Natural killer cell treated with Interleukin-12 subunit alpha and Interleukin-12 subunit beta and Interleukin-15 and Interleukin-18, amount 100 ng/mL, for 72 hours (primary cell): ENCODE measurements around the gene FHIP2A. TPM values are rescaled to one million over a fixed set of nuclear protein-coding genes. Genes with fewer than 3 reads are reported as not detected.
A peak's percentile ranks its signal among the peaks of the same experiment; 100 is the strongest.
"Not testable (repeated sequence)": the region's sequence is repeated elsewhere in the genome, so short reads cannot be mapped to it uniquely, and the experiment has no call there.

Experiments
- ATAC-seq, 2 donors: fragments of 150-1000 bp; cut with Tn5 transposase in 1 of 2; sonication (Bioruptor Pico), chemical (Tn5 transposase) in 1 of 2; 2 replicates each; pipeline ENCODE4 v1.10.0; 2021
- DNase-seq: peaks from one replicate; pipeline ENCODE4 v3.0.0; 2022; ENCODE audit warnings: low spot score
- H3K27ac Mint-ChIP-seq, 2 donors: 1 replicate in 1 of 2; 2 replicates in 1 of 2; pipeline ENCODE4 v1.8.0; 2022; ENCODE audit warnings: mixed read lengths in 2 of 2, mild to moderate bottlenecking in 1 of 2, moderate library complexity in 1 of 2
- H3K27me3 Mint-ChIP-seq, 2 donors: 1 replicate in 1 of 2; 2 replicates in 1 of 2; pipeline ENCODE4 v1.8.0; 2022; ENCODE audit warnings: mixed read lengths in 2 of 2
- H3K36me3 Mint-ChIP-seq: one replicate; pipeline ENCODE4 v1.8.0; 2022; ENCODE audit warnings: mixed read lengths
- H3K4me1 Mint-ChIP-seq, 2 donors: 1 replicate in 1 of 2; 2 replicates in 1 of 2; pipeline ENCODE4 v1.8.0; 2022; ENCODE audit warnings: low read depth in 2 of 2, mixed read lengths in 2 of 2, mild to moderate bottlenecking in 1 of 2
- H3K4me3 Mint-ChIP-seq: one replicate; pipeline ENCODE4 v1.8.0; 2022; ENCODE audit warnings: mixed read lengths
- H3K9me3 Mint-ChIP-seq: 2 replicates; pipeline ENCODE4 v1.8.0; 2022; ENCODE audit warnings: mixed read lengths
- total RNA-seq, 2 donors: library from RNA; stranded (reverse); gene quantifications; one replicate each; pipeline ENCODE4 v1.2.3, GENCODE V29; 2022

FHIP2A gene
- 10 to 100 TPM; 16.4 to 23.9 TPM for total RNA-seq

GRCh38 chr10:114821293-114821914 is at the start of gene FHIP2A:
TSS of gene FHIP2A (plus strand) at chr10:114821780. CDS start at chr10:114822079, 299 bp downstream.
- peaks cover 3% of the 10 kb centered on the region for H3K36me3 Mint-ChIP-seq
- peak; percentile 88 for DNase-seq
- peak; percentile 94 to 97 for ATAC-seq
- peaks cover 25 to 37% of the 10 kb centered on the region in 2 donors for H3K4me1 Mint-ChIP-seq
- peak within 1 kb of the TSS; percentile 87 to 99 for H3K27ac Mint-ChIP-seq
- peak within 1 kb of the TSS; percentile 86 for H3K4me3 Mint-ChIP-seq
- no peaks in the 10 kb centered on the region for H3K9me3 Mint-ChIP-seq
- H3K27me3 Mint-ChIP-seq: peaks cover 6 to 7% of the 10 kb centered on the region in 2 donors

GRCh38 chr10:114772496-114773196 is 48.9 kb upstream of the FHIP2A start:
- Mint-ChIP-seq H3K9me3 (no peaks in the 10 kb centered on the region), H3K4me1 (no peaks in the 10 kb centered on the region), H3K36me3 (no peaks in the 10 kb centered on the region), H3K27me3 (peaks cover 10 to 23% of the 10 kb centered on the region in 2 donors), H3K4me3 (no peak overlapping the region), H3K27ac (no peak overlapping the region)
- ATAC-seq (no peak), DNase-seq (no peak)

DNA sequence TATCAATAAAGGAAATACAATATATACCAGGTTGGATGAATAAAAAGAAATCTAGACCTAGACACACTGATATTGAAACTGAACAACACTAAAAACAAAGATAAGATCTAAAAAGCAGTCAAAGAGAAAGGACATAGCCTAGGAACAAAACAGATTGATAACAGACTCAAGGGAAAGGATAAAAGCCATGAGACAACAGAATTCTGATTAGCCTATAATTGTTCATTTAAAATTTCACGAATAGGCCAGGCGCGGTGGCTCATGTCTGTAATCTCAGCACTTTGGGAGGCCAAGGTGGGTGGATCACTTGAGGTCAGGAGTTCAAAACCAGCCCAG is 48.4 kb upstream of the FHIP2A start:
- ATAC-seq (no peak), DNase-seq (no peak)
- Mint-ChIP-seq H3K27me3 (peaks cover 10 to 26% of the 10 kb centered on the region in 2 donors), H3K36me3 (no peaks in the 10 kb centered on the region), H3K27ac (no peak overlapping the region), H3K9me3 (no peaks in the 10 kb centered on the region), H3K4me3 (no peak overlapping the region), H3K4me1 (no peaks in the 10 kb centered on the region)

- not testable (repeated sequence) for H3K27ac Mint-ChIP-seq, DNase-seq, H3K36me3 Mint-ChIP-seq, H3K9me3 Mint-ChIP-seq, H3K4me1 Mint-ChIP-seq, H3K4me3 Mint-ChIP-seq, ATAC-seq
- H3K27me3 Mint-ChIP-seq: peaks cover 10 to 26% of the 10 kb centered on the region in 2 donors
Observed at GRCh38 chr10:114775082-114775481, 46.5 kb upstream of the FHIP2A start.

DNA sequence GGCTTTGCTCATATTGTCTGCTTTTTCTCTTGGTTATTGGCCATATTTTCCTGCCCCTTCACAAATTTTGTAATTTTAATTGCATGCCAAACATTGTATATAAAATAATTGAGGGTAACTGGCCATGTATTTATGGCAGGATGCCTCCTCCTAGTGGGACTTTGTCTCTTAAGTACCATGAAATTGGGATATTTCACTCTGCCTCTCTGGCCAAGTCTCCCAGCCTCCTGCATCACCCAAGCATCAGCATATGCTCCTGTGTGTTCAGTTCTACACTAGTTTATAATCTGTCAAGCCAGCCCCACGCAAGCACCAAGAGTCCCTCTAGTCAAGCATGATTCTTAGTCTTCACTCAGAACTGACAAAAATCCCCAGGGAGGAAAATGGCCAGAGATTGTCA is 44.2 kb upstream of the FHIP2A start:
- Mint-ChIP-seq H3K4me1 (no peaks in the 10 kb centered on the region), H3K27me3 (peaks cover 10 to 22% of the 10 kb centered on the region in 2 donors), H3K27ac (no peak overlapping the region), H3K9me3 (no peaks in the 10 kb centered on the region), H3K36me3 (no peaks in the 10 kb centered on the region), H3K4me3 (no peak overlapping the region)
- DNase-seq: no peak
- no peak for ATAC-seq

DNA sequence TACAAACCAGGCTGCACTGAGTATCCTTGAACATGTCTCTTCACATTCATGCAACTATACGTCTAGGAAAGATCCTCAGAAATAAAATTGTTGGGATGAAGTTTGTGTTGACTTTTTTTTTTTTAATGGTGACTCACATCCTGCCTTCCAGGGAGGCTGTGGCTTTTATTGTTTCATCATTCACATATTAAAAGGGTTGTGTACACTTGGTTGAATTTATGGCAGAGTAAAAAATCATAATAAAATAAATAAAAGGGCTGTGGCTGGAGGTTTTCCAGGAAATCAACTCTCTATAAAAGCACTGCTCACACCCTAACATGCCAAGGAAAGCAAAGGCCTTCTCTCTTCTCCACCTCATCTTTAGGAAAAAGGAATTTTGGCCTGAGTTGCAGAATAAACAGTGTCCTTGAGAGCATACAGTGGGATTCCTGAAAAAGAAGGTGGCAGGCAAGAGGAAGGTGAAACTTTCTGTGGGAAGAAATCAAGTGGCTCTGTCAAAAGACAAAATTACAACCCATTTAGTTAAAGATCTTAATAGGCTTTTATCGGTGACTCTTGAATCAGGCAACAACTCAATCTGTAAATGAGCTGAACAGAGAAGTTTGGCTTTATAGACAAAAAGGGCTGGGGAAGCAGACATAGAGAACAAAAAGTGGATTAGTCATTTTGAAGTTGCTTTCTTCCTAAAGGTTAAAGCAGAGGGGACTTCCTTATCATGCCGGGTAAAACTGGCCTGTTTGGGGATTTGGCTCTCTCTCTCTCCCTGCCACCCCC is 41.6 kb upstream of the FHIP2A start:
- Mint-ChIP-seq H3K4me1 (no peaks in the 10 kb centered on the region), H3K4me3 (no peak overlapping the region), H3K27ac (no peak overlapping the region), H3K9me3 (no peaks in the 10 kb centered on the region), H3K36me3 (no peaks in the 10 kb centered on the region), H3K27me3 (peaks cover 10 to 17% of the 10 kb centered on the region in 2 donors)
- DNase-seq (no peak), ATAC-seq (no peak)

GRCh38 chr10:114780577-114781184 is 40.9 kb upstream of the FHIP2A start:
- Mint-ChIP-seq H3K36me3 (no peaks in the 10 kb centered on the region), H3K9me3 (no peaks in the 10 kb centered on the region), H3K4me1 (no peaks in the 10 kb centered on the region), H3K27ac (no peak overlapping the region), H3K27me3 (peaks cover 9 to 17% of the 10 kb centered on the region in 2 donors), H3K4me3 (no peak overlapping the region)
- ATAC-seq (no peak), DNase-seq (no peak)

- no peak overlapping the region for H3K4me3 Mint-ChIP-seq
- peaks cover 9 to 14% of the 10 kb centered on the region in 2 donors for H3K27me3 Mint-ChIP-seq
- H3K27ac Mint-ChIP-seq: no peak overlapping the region
- DNase-seq: no peak
- no peak for ATAC-seq
- no peaks in the 10 kb centered on the region for H3K4me1 Mint-ChIP-seq
- H3K9me3 Mint-ChIP-seq: no peaks in the 10 kb centered on the region
- no peaks in the 10 kb centered on the region for H3K36me3 Mint-ChIP-seq
Observed at GRCh38 chr10:114782666-114783065, 38.9 kb upstream of the FHIP2A start.

GRCh38 chr10:114783686-114784085 is 37.9 kb upstream of the FHIP2A start:
- no peaks in the 10 kb centered on the region for H3K9me3 Mint-ChIP-seq
- no peak for DNase-seq
- no peak overlapping the region for H3K27ac Mint-ChIP-seq
- H3K4me3 Mint-ChIP-seq: no peak overlapping the region
- H3K36me3 Mint-ChIP-seq: no peaks in the 10 kb centered on the region
- ATAC-seq: no peak
- H3K27me3 Mint-ChIP-seq: peaks cover 7 to 9% of the 10 kb centered on the region in 2 donors
- no peaks in the 10 kb centered on the region for H3K4me1 Mint-ChIP-seq

- not testable (repeated sequence) for H3K4me1 Mint-ChIP-seq, DNase-seq, H3K27me3 Mint-ChIP-seq, H3K9me3 Mint-ChIP-seq, H3K36me3 Mint-ChIP-seq, H3K27ac Mint-ChIP-seq, H3K4me3 Mint-ChIP-seq
- ATAC-seq: peak in 1 of 2 donors; percentile 53
Observed at GRCh38 chr10:114786492-114786891, 35.1 kb upstream of the FHIP2A start.

DNA sequence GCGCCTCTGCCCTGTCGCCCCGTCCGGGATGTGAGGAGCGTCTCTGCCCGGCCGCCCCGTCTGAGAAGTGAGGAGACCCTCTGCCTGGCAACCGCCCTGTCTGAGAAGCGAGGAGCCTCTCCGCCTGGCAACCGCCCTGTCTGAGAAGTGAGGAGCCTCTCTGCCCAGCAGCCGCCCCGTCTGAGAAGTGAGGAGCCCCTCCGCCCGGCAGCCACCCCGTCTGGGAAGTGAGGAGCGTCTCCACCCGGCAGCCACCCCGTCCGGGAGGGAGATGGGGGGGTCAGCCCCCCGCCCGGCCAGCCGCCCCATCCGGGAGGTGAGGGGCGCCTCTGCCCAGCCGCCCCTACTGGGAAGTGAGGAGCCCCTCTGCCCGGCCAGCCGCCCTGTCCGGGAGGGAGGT is 34.4 kb upstream of the FHIP2A start:
- H3K36me3 Mint-ChIP-seq, H3K4me3 Mint-ChIP-seq, ATAC-seq, H3K4me1 Mint-ChIP-seq, H3K27ac Mint-ChIP-seq, DNase-seq, H3K9me3 Mint-ChIP-seq, H3K27me3 Mint-ChIP-seq: not testable (repeated sequence)

DNA sequence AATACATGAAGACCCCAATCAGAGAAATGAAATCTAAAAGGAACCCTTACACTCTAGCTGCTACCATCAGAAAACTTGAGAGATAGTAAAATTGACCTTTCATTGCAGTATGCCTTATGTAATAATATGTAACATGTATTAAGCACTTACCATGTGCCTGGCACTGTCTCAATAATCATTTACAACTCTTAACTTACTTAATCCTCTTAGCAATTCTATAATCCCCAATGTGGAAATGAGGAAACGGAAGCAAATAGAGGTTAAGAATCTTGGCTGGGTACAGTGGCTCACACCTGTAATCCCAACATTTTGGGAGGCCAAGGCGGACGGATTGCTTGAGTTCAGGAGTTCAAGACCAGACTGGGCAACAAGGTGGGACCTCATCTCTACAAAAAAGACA is 29.8 kb upstream of the FHIP2A start:
- ATAC-seq: no peak
- no peaks in the 10 kb centered on the region for H3K9me3 Mint-ChIP-seq
- no peak overlapping the region for H3K27ac Mint-ChIP-seq
- no peaks in the 10 kb centered on the region for H3K27me3 Mint-ChIP-seq
- H3K4me3 Mint-ChIP-seq: no peak overlapping the region
- DNase-seq: no peak
- no peaks in the 10 kb centered on the region for H3K4me1 Mint-ChIP-seq
- no peaks in the 10 kb centered on the region for H3K36me3 Mint-ChIP-seq

- DNase-seq (no peak), ATAC-seq (no peak)
- Mint-ChIP-seq H3K36me3 (no peaks in the 10 kb centered on the region), H3K4me1 (no peaks in the 10 kb centered on the region), H3K27me3 (no peaks in the 10 kb centered on the region), H3K27ac (no peak overlapping the region), H3K4me3 (no peak overlapping the region), H3K9me3 (no peaks in the 10 kb centered on the region)
Observed at GRCh38 chr10:114795039-114795438, 26.5 kb upstream of the FHIP2A start.

- ATAC-seq: no peak
- no peak overlapping the region for H3K27ac Mint-ChIP-seq
- H3K4me3 Mint-ChIP-seq: no peak overlapping the region
- H3K4me1 Mint-ChIP-seq: peaks cover 9 to 16% of the 10 kb centered on the region in 2 donors
- no peaks in the 10 kb centered on the region for H3K9me3 Mint-ChIP-seq
- no peaks in the 10 kb centered on the region for H3K36me3 Mint-ChIP-seq
- DNase-seq: no peak
- H3K27me3 Mint-ChIP-seq: no peaks in the 10 kb centered on the region
Observed at GRCh38 chr10:114800361-114800760, 21.2 kb upstream of the FHIP2A start.
